Limb (tissue), 2 donors: ENCODE measurements around the gene SIX2.

Source experiments
- DNase-seq, 2 donors: peaks; one replicate each; pipeline ENCODE4 v3.0.0-alpha.2; 2016; ENCODE audit errors: extremely low spot score in 2 of 2

SIX2 gene

GRCh38 chr2:45002686-45003085 lies 6.6 kb downstream of the SIX2 start:
- DNase-seq, result no peak

GRCh38 chr2:45001869-45002385 lies 7.3 kb downstream of the SIX2 start:
- DNase-seq, result no peak

DNA sequence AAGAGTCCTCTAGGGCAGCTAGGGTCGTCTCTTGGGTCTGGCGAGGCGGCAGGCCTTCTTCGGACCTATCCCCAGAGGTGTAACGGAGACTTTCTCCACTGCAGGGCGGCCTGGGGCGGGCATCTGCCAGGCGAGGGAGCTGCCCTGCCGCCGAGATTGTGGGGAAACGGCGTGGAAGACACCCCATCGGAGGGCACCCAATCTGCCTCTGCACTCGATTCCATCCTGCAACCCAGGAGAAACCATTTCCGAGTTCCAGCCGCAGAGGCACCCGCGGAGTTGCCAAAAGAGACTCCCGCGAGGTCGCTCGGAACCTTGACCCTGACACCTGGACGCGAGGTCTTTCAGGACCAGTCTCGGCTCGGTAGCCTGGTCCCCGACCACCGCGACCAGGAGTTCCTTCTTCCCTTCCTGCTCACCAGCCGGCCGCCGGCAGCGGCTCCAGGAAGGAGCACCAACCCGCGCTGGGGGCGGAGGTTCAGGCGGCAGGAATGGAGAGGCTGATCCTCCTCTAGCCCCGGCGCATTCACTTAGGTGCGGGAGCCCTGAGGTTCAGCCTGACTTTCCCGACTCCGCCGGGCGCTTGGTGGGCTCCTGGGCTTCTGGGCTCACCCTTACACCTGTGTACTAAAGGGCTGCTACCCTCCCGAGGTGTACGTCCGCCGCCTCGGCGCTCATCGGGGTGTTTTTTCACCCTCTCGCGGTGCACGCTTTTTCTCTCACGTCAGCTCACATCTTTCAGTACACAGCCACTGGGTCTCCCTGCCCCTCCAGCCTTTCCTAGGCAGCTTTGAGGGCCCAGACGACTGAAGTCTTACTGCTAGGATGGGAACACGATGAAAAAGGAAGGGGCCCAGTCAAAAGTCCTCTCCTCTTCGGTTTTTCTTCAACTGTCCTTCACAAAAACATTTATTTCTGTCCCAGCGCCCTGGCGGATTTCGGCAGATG lies 8.1 kb downstream of the SIX2 start:
- DNase-seq, result peak in 1 of 2 donors; percentile 67

DNA sequence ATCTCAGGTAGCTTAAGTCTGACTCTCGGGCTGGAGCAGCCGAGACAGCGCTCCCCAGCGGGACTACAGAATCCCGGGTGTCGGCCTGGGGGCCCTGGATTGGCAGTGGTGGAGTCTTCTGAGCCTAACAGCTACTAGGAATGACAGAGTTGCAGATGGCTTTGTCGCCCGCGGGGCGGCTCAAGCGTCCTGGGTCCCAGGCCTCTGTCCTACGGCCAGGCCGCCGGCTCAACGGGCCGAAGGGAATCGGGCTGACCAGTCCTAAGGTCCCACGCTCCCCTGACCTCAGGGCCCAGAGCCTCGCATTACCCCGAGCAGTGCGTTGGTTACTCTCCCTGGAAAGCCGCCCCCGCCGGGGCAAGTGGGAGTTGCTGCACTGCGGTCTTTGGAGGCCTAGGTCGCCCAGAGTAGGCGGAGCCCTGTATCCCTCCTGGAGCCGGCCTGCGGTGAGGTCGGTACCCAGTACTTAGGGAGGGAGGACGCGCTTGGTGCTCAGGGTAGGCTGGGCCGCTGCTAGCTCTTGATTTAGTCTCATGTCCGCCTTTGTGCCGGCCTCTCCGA lies 8.8 kb downstream of the SIX2 start:
- DNase-seq, result peak in 1 of 2 donors; percentile 34

GRCh38 chr2:44999540-44999939 lies 9.7 kb downstream of the SIX2 start:
- DNase-seq, result no peak

- no peak for DNase-seq
Measured at GRCh38 chr2:44997963-44998362, 11.3 kb downstream of the SIX2 start.

GRCh38 chr2:44996356-44996755 lies 12.9 kb downstream of the SIX2 start:
- no peak for DNase-seq

DNA sequence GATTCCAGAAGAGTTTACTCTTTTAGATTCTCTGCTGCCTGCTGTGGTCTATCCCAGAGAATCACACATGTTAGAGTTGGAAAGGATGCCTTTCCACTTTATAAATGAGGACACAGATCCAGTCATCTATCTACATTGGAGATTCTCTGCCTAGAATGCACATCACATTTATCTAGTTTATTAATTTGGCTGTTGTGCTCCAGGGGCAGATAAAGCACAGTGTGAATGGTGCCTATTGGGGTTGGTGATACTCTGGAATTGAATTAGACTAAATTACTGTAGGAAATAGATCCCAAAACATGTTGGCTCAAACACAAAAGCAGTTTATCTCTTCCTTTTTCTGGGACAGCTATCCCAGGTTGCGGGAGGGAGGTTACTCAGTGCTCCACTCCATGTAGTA lies 14.9 kb downstream of the SIX2 start:
- DNase-seq, result no peak

DNA sequence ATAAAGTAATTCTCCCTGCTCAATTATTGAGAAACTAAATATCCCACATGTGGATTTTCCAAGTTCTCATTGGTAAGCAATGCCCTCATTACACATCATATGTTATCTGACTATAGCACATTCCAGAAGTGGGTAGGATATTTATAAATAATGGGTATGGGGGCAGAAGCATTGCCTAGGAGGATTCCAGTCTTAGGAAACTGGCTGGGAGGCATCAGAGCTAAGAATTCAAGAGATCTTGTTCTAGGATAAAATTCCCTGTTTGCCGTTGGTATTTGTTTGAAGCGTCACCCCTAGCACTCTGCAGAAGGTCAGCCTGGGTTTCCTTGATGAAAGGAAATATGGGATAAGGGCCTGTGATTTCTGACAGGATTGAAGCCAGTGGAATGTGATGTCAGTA lies 20.1 kb downstream of the SIX2 start:
- DNase-seq, result no peak

DNA sequence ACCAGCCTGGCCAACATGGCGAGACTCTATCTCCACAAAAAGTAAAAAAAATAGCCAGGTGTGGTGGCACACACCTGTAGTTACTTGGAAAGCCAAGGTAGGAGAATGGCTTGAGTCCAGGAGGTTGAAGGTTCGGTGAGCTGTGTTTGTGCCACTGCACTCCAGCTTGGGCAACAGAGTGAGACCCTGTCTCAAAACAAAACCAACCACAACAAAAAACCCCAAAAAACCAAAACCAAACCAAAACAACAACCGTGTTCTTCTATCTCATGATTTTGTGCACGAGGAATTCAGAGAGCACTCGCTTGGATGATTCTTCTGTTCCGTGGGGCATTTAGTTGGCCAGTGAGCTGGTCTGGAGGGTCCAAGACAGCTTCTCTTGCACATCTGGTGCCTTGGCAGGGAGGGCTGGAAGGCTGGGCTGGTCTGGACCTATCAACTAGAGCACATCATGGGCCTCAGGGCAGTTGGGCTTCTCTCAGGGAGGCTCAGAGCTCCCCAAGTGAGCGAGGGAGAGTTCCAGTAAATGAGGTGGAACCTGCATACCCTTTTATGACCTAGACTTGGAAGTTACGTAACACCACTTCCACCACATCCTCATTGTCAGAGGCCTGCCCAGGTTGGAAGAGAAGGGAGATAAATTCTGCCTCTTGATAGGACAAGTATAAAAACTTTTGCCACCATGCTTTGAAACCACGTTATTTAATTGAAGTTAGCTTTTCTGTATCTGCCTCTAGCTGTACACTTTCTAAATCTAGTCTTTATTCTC lies 25.2 kb downstream of the SIX2 start:
- DNase-seq, result no peak

- peak; percentile 79 to 87 for DNase-seq
Measured at GRCh38 chr2:44981714-44982108, 27.5 kb downstream of the SIX2 start.

GRCh38 chr2:44980751-44981713 lies 28.2 kb downstream of the SIX2 start:
- no peak for DNase-seq

GRCh38 chr2:44979581-44979980 lies 29.7 kb downstream of the SIX2 start:
- no peak for DNase-seq

DNA sequence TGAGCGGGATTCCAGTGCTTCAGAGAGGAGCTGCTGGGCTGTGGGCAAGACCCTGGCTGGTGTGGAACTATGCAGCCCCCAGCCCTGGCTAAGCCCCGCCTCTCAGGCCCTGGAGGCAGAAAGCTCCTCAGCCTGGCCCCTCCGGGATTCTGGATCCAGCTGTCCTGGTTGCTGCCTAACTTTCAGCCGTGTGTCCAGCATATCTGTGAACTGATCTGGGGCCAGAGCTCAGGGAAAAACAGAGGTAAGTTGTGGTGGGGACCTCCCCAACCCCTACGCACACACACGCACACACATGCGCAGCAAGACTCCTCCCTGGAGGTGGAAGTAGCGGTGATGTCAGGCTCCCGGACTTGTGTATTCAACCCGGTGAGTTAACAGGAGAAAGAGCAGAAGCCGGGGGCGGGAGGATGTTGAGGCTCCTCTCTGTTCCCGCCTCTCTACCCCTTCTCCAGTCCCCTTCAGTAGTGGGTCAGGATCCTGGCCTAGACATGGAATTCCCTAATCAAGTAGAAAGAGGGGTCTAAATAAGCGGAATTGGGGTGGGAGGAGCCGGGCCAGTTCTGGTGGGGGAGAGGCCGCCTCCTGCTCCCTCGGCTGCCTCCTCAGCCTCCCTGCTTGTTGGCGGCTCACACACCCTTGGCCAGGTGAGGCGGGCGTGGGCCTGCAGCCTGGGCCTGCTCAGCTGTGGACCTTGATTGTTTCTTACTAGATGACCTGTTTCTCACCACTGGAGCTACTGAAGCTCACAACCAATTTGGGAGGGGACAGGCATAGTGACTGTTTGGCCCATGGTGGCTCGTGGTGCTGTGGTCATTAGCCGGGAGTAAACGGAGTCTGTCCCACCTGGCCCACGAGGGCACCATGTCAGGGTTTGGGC lies 33.4 kb downstream of the SIX2 start:
- no peak for DNase-seq

- DNase-seq, result no peak
Measured at GRCh38 chr2:44974064-44974715, 35.1 kb downstream of the SIX2 start.

- no peak for DNase-seq
Measured at GRCh38 chr2:44972771-44973535, 36.3 kb downstream of the SIX2 start.

GRCh38 chr2:44970846-44971450 lies 38.3 kb downstream of the SIX2 start:
- DNase-seq, result no peak

DNA sequence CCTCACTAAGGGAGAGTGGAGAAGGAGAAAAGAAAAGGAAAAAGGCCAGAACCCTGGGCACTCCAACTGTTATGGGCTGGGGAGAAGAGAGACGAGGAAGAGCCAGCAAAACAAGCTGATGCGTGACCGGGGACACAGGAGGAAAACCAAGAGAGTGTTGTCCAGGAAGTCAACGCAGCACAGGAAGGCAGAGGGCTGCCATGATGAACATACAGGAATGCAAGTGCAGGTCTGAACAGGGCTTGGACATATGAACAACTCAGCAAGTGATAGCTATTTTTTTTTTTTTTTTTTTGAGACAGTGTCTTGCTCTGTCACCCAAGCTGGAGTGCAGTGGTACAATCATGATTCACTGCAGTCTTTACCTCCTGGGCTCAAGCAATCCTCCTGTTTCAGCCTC lies 39.3 kb downstream of the SIX2 start:
- no peak for DNase-seq
